ENCODE measurements around the gene RABGAP1L. TPM values are rescaled to one million over a fixed set of nuclear protein-coding genes. Genes with fewer than 3 reads are reported as not detected.

Gene RABGAP1L
- total RNA-seq, 4 donors from 2014 or later, result 48.2 to 102 (median 59.1) TPM

DNA sequence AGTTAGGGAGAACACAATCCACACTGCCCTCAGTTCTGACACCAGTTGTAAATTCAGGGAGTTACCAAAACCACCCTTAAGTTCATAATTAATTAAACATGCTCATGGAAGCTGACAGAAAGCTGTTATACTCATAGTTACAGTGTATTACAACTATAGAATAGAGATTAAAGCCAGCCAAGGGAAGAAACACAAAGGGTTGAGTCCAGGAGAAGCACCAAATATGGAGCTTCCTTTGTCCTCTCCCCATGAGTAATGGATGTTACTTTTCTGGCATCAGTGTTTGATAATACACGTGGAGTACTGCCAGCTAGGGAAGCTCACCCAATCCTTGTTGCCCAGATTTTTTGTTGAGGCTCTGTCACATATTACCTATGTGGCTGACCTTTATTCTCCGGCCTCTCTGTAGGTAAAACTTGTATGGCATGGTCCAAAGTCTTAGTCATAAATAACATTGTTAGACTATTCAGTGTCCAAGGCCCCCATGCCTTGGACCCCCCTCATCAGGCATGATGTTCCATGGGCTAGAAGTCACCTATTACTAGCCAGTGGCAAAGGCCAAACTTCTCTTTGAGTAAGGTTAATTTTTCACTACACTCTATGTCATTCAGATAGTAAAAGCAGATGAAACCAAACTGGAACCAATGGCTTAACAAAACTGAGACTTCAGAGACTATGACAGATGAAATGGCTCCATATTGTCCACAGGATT, 464.2 kb downstream of the RABGAP1L start:
- no peaks in the 10 kb centered on the region for H3K27me3 ChIP-seq
- H3K4me1 ChIP-seq, result no peaks in the 10 kb centered on the region
- WGBS, result 81% methylated on average over 2 of the region's 2 CpGs
- TF ChIP-seq POLR2A (IDR thresholded peaks at IDR 0.05), result no peak
- TF ChIP-seq POLR2AphosphoS5 (IDR thresholded peaks at IDR 0.05), result no peak
- no peak for TF ChIP-seq EP300 (IDR thresholded peaks at IDR 0.05)
- TF ChIP-seq, protein P1, sequence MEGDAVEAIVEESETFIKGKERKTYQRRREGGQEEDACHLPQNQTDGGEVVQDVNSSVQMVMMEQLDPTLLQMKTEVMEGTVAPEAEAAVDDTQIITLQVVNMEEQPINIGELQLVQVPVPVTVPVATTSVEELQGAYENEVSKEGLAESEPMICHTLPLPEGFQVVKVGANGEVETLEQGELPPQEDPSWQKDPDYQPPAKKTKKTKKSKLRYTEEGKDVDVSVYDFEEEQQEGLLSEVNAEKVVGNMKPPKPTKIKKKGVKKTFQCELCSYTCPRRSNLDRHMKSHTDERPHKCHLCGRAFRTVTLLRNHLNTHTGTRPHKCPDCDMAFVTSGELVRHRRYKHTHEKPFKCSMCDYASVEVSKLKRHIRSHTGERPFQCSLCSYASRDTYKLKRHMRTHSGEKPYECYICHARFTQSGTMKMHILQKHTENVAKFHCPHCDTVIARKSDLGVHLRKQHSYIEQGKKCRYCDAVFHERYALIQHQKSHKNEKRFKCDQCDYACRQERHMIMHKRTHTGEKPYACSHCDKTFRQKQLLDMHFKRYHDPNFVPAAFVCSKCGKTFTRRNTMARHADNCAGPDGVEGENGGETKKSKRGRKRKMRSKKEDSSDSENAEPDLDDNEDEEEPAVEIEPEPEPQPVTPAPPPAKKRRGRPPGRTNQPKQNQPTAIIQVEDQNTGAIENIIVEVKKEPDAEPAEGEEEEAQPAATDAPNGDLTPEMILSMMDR (IDR thresholded peaks at IDR 0.05), result no peak
- no peak overlapping the region for H3K4me3 ChIP-seq
- H3K9me3 ChIP-seq, result no peaks in the 10 kb centered on the region
- DNase-seq (ENCODE audit: low spot score in 2 of 2), result no peak
- H3K27ac ChIP-seq, result no peak overlapping the region
- no peaks in the 10 kb centered on the region for H3K36me3 ChIP-seq

DNA sequence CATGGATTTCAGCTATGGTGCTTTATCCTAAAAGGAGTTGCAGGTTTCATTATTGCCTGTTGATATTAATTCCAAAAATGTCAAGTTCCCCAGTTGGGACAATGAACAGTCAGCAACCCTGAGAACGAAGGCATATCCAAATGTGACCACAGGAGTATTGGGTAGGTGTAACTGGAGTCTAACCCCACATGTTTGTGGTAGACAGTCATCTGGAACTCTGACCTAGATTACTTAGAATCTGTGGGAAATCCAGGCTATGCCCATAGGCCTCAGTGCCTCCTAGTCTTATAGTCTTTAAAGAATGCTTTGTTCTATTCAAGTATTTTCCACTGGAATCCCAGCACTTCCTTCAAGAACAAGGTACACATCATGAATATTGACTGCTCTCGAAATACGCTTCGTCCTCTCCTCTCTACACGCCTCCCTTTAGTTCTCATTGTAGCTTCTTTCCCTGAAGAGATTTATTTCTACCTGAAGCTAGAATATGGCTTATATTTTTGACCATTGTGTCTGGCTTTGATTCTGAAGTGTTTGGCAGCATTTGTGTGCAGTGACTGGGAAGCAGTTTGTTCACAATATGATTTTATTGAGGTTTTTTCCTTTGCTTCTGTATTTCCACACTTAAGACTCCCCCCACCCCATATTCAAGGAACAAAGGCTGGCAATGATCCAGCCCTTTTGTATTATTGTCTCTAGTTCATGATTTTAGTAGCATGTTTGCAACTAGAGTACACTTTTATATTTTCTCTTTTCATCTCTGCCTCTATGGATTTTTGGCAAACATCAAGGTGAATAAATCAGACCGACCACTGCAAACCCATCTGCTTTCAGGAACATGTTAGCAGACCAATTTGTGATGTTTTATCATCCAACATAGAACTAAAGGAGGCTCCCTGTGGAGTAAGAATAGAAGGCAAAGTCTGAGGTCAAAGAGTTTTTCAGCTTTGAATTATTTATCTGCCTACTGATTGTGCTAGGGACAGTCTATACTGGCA, 467.0 kb downstream of the RABGAP1L start:
- no peak for DNase-seq (ENCODE audit: low spot score in 2 of 2)
- Histone ChIP-seq H3K36me3 (no peaks in the 10 kb centered on the region), H3K9me3 (no peaks in the 10 kb centered on the region), H3K27me3 (no peaks in the 10 kb centered on the region), H3K4me1 (no peaks in the 10 kb centered on the region), H3K4me3 (no peak overlapping the region), H3K27ac (no peak overlapping the region)
- TF ChIP-seq, protein P1 (IDR thresholded peaks at IDR 0.05), result no peak
- TF ChIP-seq POLR2AphosphoS5 (IDR thresholded peaks at IDR 0.05) (no peak), EP300 (IDR thresholded peaks at IDR 0.05) (no peak), POLR2A (IDR thresholded peaks at IDR 0.05) (no peak)
- WGBS, result 73% methylated on average over 6 of the region's 6 CpGs

DNA sequence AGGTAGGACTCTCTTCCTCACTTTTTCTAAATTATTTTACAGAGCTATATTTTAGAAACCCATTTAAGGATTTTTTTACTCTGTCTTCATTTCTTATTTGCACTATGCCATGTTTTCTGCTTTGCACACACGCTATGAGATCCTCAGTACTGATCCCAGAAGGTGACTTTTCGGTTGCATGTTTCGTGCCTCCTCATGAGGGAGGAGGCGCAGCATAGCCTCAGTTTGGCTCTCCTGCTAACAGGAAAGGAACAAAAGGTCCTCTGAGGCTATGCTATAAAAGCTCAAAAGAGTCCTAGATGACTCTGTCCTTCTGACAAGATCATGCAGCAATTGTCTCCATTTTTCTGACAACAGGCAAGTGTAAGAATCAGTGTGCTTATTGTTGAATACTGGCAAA, 478.2 kb downstream of the RABGAP1L start:
- Histone ChIP-seq H3K4me3 (no peak overlapping the region), H3K4me1 (no peaks in the 10 kb centered on the region), H3K27me3 (no peaks in the 10 kb centered on the region), H3K9me3 (no peaks in the 10 kb centered on the region), H3K36me3 (no peaks in the 10 kb centered on the region), H3K27ac (no peak overlapping the region)
- no peak for DNase-seq (ENCODE audit: low spot score in 2 of 2)
- 93% methylated on average over 4 of the region's 4 CpGs for WGBS
- TF ChIP-seq, protein P1 (IDR thresholded peaks at IDR 0.05), result no peak
- no peak for TF ChIP-seq POLR2AphosphoS5 (IDR thresholded peaks at IDR 0.05)

DNA sequence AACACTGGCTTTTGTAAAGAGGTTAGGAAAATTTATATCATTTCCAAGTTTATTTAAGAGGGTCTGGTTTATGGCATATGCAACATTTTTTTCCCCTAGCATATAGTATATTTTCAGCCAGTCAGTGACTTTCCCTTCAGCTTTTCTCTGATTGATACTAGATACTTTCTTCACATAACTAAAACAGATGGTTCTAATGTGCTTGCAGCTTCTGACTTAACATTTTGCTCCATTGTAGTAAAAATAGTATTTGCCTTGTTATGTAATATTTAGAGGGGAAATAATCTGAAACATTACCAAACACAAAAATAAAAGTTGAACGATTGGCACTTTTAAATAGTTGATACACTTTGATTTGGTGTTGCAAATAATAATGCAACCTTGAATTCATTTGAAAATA, 480.1 kb downstream of the RABGAP1L start:
- no peak for DNase-seq (ENCODE audit: low spot score in 2 of 2)
- no peak overlapping the region for H3K4me3 ChIP-seq
- no peak overlapping the region for H3K27ac ChIP-seq
- no peaks in the 10 kb centered on the region for H3K36me3 ChIP-seq
- no peaks in the 10 kb centered on the region for H3K27me3 ChIP-seq
- WGBS, result 70% methylated on average over 1 of the region's 1 CpG
- no peaks in the 10 kb centered on the region for H3K4me1 ChIP-seq
- H3K9me3 ChIP-seq, result no peaks in the 10 kb centered on the region
- TF ChIP-seq, protein P1 (IDR thresholded peaks at IDR 0.05), result no peak
- TF ChIP-seq POLR2A (IDR thresholded peaks at IDR 0.05) (no peak), POLR2AphosphoS5 (IDR thresholded peaks at IDR 0.05) (no peak), EP300 (IDR thresholded peaks at IDR 0.05) (no peak)

- no peaks in the 10 kb centered on the region for H3K4me1 ChIP-seq
- no peak for DNase-seq (ENCODE audit: low spot score in 2 of 2)
- H3K9me3 ChIP-seq, result no peaks in the 10 kb centered on the region
- 93% methylated on average over 1 of the region's 1 CpG for WGBS
- no peak for TF ChIP-seq POLR2AphosphoS5 (IDR thresholded peaks at IDR 0.05)
- TF ChIP-seq EP300 (IDR thresholded peaks at IDR 0.05), result no peak
- TF ChIP-seq, protein P1 (IDR thresholded peaks at IDR 0.05), result no peak
- TF ChIP-seq POLR2A (IDR thresholded peaks at IDR 0.05), result no peak
- H3K36me3 ChIP-seq, result no peaks in the 10 kb centered on the region
- H3K4me3 ChIP-seq, result no peak overlapping the region
- no peak overlapping the region for H3K27ac ChIP-seq
- H3K27me3 ChIP-seq, result no peaks in the 10 kb centered on the region
These were observed 481.5 kb downstream of the RABGAP1L start for GRCh38 chr1:174640783-174641182.
